ENCODE data around the gene CCDC93.

GRCh38 chr2:118059919-118060478 is 46.1 kb upstream of the CCDC93 start:
- peak; percentile 95 for TF ChIP-seq EZH2phosphoT487 (IDR thresholded peaks at IDR 0.05; ENCODE audit: insufficient read depth, low read depth)
- TF ChIP-seq EZH2 (IDR thresholded peaks at IDR 0.05; ENCODE audit: insufficient read depth, poor library complexity, severe bottlenecking): no peak
